AG04450 (cell line): ENCODE measurements around the gene SIMC1. TPM values are rescaled to one million over a fixed set of nuclear protein-coding genes. Genes with fewer than 3 reads are reported as not detected.
"Not testable (repeated sequence)": the region's sequence is repeated elsewhere in the genome, so short reads cannot be mapped to it uniquely, and the experiment has no call there.

Source experiments
- CTCF ChIA-PET: fragments of 300-600, 350-600 bp; formaldehyde crosslinking; extraction: SDS; loops from one replicate; lab custom pipeline; 2022; ENCODE audit warnings: antibody characterized with exemption, inconsistent platforms; lab: Charles Lee
- POLR2A ChIA-PET: fragments of 350-600 bp; formaldehyde crosslinking; extraction: SDS; loops from one replicate; lab custom pipeline; 2021; ENCODE audit warnings: antibody characterized with exemption, inconsistent platforms; lab: Yijun Ruan, JAX
- DNase-seq: peaks from one replicate; pipeline ENCODE4 v3.0.0-alpha.2; 2011; ENCODE audit warnings: low read depth, low spot score
- H3K27ac ChIP-seq: one replicate; pipeline ENCODE4 v1.5.1; 2012; ENCODE audit warnings: low read depth, low read length, control low read depth
- H3K27me3 ChIP-seq: one replicate; pipeline ENCODE4 v1.6.0; 2012; ENCODE audit warnings: low read length; ENCODE audit not compliant: control insufficient read depth, insufficient read depth
- H3K4me3 ChIP-seq: 2 replicates; pipeline ENCODE4 v1.5.1; 2011; ENCODE audit warnings: mild to moderate bottlenecking, low read depth, low read length, control low read depth
- H3K9me3 ChIP-seq: 2 replicates; pipeline ENCODE4 v1.5.1; 2012; ENCODE audit warnings: low read length; ENCODE audit not compliant: control insufficient read depth, insufficient read depth
- CTCF ChIP-seq: IDR thresholded peaks from 2 replicates; pipeline ENCODE4 v1.5.1; 2011; ENCODE audit warnings: low read depth, low read length, control low read depth, inconsistent platforms
- polyA plus RNA-seq: library from polyadenylated mRNA; depleted of rRNA; stranded (reverse); fragments of >200 nt; gene quantifications from 2 replicates; pipeline ENCODE4 v1.2.3, GENCODE V29; 2011

SIMC1 gene
- polyA plus RNA-seq, 1 experiment = 7.7 TPM

- TF ChIP-seq CTCF = no peak
- CTCF ChIA-PET = no interaction called here
- no peak overlapping the region for H3K27ac ChIP-seq
- no peak for DNase-seq
- H3K27me3 ChIP-seq = peaks cover 12% of the 10 kb centered on the region
- no peaks in the 10 kb centered on the region for H3K9me3 ChIP-seq
- no peak overlapping the region for H3K4me3 ChIP-seq
- POLR2A ChIA-PET = no interaction called here
Observed at GRCh38 chr5:176201811-176202210, 36.4 kb upstream of the SIMC1 start.

GRCh38 chr5:176203086-176203485, 35.1 kb upstream of the SIMC1 start:
- TF ChIP-seq CTCF = no peak

GRCh38 chr5:176203535-176203934, 34.7 kb upstream of the SIMC1 start:
- H3K4me3 ChIP-seq, DNase-seq, CTCF ChIA-PET, H3K9me3 ChIP-seq, POLR2A ChIA-PET, H3K27ac ChIP-seq: not testable (repeated sequence)
- peaks cover 12% of the 10 kb centered on the region for H3K27me3 ChIP-seq

More at GRCh38 chr5:176203086-176203485, 35.1 kb upstream of the SIMC1 start:
- no peak for DNase-seq
- H3K9me3 ChIP-seq = no peaks in the 10 kb centered on the region
- ChIA-PET CTCF (no interaction called here), POLR2A (no interaction called here)
- H3K4me3 ChIP-seq = no peak overlapping the region
- peaks cover 12% of the 10 kb centered on the region for H3K27me3 ChIP-seq
- H3K27ac ChIP-seq = no peak overlapping the region

- DNase-seq, H3K27me3 ChIP-seq, H3K9me3 ChIP-seq, H3K4me3 ChIP-seq, H3K27ac ChIP-seq, CTCF ChIA-PET, POLR2A ChIA-PET: not testable (repeated sequence)
Observed at GRCh38 chr5:176214466-176215021, 23.7 kb upstream of the SIMC1 start.

GRCh38 chr5:176216393-176216916, 21.8 kb upstream of the SIMC1 start:
- CTCF ChIA-PET = not testable (repeated sequence)

GRCh38 chr5:176217188-176217729, 21.0 kb upstream of the SIMC1 start:
- H3K27ac ChIP-seq, H3K9me3 ChIP-seq, CTCF ChIA-PET, POLR2A ChIA-PET, DNase-seq, H3K27me3 ChIP-seq, H3K4me3 ChIP-seq: not testable (repeated sequence)

More at GRCh38 chr5:176216393-176216916, 21.8 kb upstream of the SIMC1 start:
- H3K4me3 ChIP-seq, POLR2A ChIA-PET, H3K27ac ChIP-seq, H3K9me3 ChIP-seq, H3K27me3 ChIP-seq, DNase-seq: not testable (repeated sequence)

GRCh38 chr5:176217764-176218163, 20.5 kb upstream of the SIMC1 start:
- DNase-seq, H3K27me3 ChIP-seq: not testable (repeated sequence)

GRCh38 chr5:176222006-176222405, 16.2 kb upstream of the SIMC1 start:
- H3K4me3 ChIP-seq, H3K9me3 ChIP-seq, POLR2A ChIA-PET, H3K27me3 ChIP-seq, DNase-seq, CTCF ChIA-PET, H3K27ac ChIP-seq: not testable (repeated sequence)

More at GRCh38 chr5:176217764-176218163, 20.5 kb upstream of the SIMC1 start:
- H3K9me3 ChIP-seq, H3K4me3 ChIP-seq, CTCF ChIA-PET, H3K27ac ChIP-seq, POLR2A ChIA-PET: not testable (repeated sequence)

- POLR2A ChIA-PET, H3K27ac ChIP-seq, H3K27me3 ChIP-seq, H3K4me3 ChIP-seq, DNase-seq, H3K9me3 ChIP-seq, CTCF ChIA-PET: not testable (repeated sequence)
Observed at GRCh38 chr5:176228358-176228757, 9.9 kb upstream of the SIMC1 start.

- H3K9me3 ChIP-seq, DNase-seq, H3K27me3 ChIP-seq, H3K27ac ChIP-seq, H3K4me3 ChIP-seq, POLR2A ChIA-PET, CTCF ChIA-PET: not testable (repeated sequence)
Observed at GRCh38 chr5:176233253-176233652, 5.0 kb upstream of the SIMC1 start.
